DOHH2 (cell line): ENCODE results near the gene NELFE.

Experiments used
- EZH2phosphoT487 ChIP-seq: fragments of 200-600 bp; sonication (generic); IDR thresholded peaks from 2 replicates; pipeline ENCODE4 v1.6.1; 2017; ENCODE audit warnings: borderline replicate concordance, mild to moderate bottlenecking, antibody characterized with exemption, low read length, moderate library complexity, mixed read lengths
- TF ChIP-seq, protein P1 (sequence below): fragments of 200-600 bp; sonication (generic); IDR thresholded peaks from one replicate; pipeline ENCODE4 v1.5.1; 2014; ENCODE audit warnings: antibody characterized with exemption, mild to moderate bottlenecking, low read depth, low read length; ENCODE audit not compliant: poor library complexity, severe bottlenecking

DNA sequence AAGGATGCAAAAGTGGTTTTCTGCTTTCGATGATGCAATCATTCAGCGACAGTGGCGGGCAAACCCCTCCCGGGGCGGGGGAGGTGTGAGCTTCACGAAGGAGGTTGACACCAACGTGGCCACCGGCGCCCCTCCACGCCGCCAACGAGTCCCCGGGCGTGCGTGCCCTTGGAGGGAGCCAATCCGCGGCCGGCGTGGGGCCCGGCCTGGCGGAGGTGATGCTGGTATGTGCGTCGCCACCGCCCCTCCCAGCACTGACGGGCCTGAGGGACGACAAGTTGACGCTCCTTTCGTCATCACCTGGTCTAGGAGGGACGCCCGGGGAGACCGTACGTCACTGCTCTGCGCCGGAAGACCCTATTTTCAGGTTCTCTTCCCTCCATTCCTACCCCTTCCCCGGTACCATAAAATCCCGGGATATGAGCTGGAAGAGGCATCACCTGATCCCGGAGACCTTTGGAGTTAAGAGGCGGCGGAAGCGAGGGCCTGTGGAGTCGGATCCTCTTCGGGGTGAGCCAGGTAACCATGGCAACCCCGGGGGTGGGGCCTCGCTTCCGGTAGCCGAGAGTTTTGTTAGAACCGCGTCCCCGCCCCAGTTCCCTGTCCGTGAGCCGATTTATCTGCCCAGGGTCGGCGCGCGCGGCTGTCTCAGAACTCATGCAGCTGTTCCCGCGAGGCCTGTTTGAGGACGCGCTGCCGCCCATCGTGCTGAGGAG is 13.4 kb upstream of the NELFE start, which contains the start of gene DXO:
- TF ChIP-seq, protein P1, sequence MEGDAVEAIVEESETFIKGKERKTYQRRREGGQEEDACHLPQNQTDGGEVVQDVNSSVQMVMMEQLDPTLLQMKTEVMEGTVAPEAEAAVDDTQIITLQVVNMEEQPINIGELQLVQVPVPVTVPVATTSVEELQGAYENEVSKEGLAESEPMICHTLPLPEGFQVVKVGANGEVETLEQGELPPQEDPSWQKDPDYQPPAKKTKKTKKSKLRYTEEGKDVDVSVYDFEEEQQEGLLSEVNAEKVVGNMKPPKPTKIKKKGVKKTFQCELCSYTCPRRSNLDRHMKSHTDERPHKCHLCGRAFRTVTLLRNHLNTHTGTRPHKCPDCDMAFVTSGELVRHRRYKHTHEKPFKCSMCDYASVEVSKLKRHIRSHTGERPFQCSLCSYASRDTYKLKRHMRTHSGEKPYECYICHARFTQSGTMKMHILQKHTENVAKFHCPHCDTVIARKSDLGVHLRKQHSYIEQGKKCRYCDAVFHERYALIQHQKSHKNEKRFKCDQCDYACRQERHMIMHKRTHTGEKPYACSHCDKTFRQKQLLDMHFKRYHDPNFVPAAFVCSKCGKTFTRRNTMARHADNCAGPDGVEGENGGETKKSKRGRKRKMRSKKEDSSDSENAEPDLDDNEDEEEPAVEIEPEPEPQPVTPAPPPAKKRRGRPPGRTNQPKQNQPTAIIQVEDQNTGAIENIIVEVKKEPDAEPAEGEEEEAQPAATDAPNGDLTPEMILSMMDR, result no peak
- no peak for TF ChIP-seq EZH2phosphoT487
